ENCODE data around the gene PCK1.

Gene PCK1

DNA sequence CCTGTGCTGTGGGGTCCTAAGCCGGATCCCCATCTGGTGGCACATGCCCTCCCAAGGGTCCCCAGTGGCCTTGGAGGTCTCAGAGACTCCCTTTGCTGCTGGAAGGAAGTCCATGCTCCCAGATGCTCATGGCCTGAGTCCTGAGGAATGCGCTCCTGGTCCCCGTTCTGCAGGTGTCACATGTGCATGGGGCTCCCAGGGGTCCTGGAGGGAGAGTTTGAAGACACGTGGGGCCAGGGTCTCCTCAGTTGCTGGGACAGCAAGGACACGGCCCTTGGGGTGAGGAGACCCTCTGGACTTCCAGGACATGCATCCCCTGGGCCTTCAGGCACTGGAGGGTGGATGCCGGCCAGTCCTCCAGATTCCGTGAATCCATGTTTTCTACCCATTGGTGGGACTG is 47.6 kb downstream of the PCK1 start:
- no peak for DNase-seq

DNA sequence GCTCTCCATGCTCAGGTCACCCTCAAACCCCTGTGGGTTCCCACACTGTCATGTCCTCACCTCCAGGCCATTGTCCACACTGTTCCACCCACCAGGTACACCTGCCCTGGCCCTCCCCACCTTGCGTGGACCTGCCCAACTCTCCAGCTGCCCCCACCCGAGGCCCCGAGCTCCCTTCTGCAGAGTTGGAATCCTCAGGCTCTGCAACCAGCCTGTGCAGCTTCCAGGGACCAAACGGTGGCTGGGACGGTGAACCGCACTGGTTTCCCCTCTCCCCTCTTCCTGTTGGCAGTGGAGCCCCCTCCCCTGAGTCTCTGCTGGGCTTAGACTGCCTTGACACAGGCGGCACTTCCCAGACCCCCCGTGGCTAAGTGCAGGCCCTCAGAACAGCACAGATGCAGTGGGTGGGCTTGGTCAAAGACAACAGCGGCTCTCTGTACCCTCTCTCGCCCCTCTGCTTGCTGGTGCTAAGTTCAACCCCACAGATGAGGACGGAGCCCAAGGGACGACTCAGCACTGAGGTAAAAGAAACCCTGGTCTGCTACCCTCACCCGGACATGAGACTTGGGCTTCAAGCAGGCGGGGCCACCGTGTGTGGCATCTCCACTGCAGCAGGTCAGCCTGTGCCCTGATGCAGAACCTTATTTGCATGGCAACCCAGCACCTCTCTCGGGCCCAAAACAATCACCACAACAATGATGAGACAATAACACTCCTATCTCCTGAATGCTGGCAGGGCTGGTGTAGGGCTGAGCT is 48.4 kb downstream of the PCK1 start:
- no peak for DNase-seq

DNA sequence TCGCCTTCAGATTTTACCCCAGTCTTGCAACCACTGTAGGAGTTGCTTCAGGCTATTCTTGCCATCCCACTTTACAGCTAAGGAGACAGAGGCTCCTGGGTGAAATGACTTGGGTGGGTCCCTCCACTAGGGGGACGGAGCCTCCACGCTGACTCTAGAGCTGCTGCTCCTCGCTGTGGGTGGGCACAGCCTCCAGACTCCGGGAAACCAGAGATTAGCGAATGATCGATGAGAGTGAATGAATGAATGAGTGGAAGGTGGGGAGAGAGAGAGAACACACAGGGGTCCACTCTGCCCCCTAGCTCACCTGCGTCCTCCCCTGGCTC is 48.9 kb downstream of the PCK1 start:
- no peak for DNase-seq

DNA sequence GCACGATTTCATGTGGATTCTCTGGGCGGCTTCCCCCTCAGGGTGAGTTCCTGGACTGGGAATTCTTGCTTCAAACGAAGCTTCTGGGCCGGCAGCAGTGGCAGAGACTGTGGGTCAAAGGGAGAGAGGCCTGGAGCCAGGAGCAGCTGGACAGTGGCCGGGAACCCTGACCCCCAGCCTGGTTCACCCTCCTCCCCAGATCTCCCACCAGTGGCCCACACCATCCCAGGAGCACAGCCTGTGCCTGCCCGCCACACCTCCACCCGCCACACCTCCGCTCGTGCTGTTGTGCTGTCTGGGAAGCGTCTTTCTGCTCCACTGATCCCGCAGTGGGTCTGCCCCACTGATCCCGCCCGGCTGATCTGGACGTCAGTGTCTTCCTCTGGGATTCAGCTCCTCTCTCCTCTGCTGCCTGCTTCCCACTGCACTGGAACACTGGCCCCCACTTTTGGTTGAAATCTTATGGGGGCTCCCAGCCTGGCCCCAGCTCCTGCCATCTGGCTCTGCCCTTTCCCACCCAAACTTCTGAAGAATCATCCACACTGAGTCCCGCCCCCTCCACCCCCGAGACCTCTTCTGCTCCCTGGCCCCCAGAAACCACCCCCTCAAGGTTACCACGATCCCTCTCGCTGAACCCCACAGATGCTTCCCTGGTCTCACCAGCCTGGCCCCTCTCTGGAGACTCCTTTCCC is 49.5 kb downstream of the PCK1 start:
- no peak for DNase-seq

DNA sequence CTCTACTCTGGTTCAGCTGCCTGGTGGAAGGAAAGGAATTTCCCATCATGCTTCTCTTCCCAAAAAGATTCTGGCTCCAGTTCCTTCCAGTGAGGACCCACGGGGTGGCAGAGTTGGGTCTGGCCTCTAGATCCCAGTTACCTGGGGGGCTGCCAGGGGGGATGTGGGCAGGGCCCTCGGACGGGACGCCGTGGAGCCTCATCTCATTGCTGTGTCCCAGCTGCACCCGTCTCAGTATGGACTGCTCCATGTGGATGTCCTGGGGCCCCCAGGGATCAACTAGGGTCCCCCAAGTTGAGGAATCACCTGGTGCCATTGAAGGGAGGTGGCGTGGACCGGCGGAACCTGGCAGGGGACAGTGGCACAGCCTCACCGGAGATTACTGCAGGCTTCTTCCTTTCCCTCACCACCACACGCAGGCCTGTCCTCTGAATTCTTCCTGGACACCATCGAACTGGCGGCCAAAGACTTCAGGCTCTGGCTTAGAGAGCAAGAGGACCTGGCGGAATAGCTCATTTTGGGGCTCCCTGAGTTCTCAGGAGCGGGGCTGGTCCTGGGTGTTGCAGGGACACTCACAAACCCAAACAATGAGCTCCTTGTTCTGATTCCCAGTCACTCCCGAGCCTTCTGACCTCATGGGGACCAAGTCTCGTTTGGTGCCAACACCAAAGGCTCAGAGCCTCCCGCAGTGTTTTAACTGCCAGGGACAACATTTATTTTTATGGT is 50.8 kb downstream of the PCK1 start:
- no peak for DNase-seq

DNA sequence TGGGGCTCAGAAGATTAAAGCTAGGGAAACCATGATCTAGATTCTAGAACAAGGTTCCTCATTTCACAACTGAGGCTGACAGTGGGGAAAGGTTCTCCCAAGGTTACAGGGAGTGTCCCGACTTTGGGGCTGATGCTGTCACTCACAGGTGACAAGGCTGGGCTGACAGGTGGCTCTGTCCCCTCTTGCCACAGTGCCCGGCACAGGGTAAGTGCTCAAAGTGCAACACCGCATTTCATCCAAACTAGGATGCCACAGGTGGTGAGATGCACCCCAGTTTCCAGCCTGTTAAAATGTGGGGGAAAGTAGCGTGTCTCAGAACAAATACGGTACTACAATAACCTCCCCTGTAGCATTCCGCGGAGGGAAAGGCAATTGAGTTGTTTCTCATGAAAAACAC is 51.5 kb downstream of the PCK1 start:
- DNase-seq, result no peak

DNA sequence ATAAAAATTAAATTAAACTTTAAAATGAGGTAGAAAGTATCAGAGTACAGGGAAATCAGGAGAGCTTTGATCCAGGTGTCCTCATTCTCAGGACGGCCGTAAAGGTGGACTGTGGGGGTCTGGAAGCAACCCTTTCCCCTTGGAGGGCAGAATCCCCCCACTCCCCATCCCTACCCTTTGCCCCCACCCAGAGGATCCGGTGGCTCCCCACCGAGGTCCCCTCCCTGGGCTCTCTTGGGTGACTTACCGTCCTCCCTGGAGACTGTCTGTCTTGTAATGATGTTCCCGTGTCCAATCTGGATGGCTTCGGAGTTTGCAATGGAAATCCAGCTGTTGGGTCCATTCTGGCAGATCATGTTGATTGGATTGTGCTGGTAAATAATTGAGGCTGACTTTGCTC is 52.0 kb downstream of the PCK1 start:
- no peak for DNase-seq

DNA sequence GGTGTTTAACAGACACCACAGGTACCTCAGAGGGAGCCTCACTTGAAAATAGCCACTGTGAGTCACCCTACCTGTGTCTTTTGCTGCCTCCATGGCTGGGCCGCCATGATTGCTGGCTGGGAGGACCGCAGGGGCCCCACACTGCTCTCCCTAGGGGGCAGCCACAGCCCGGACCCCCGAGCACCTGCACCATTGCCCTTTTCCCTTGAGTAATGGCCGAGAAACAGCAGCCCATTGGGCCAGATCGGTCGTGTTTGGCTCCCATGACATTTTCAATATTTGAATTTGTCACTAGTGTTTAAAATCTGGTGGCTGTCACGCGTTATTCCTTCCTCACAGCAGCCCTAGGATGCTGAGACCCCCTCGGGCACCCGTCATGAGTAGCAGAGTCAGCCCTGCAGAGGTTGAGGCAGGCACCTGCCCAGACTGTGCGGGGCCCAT is 52.6 kb downstream of the PCK1 start:
- DNase-seq, result no peak

DNA sequence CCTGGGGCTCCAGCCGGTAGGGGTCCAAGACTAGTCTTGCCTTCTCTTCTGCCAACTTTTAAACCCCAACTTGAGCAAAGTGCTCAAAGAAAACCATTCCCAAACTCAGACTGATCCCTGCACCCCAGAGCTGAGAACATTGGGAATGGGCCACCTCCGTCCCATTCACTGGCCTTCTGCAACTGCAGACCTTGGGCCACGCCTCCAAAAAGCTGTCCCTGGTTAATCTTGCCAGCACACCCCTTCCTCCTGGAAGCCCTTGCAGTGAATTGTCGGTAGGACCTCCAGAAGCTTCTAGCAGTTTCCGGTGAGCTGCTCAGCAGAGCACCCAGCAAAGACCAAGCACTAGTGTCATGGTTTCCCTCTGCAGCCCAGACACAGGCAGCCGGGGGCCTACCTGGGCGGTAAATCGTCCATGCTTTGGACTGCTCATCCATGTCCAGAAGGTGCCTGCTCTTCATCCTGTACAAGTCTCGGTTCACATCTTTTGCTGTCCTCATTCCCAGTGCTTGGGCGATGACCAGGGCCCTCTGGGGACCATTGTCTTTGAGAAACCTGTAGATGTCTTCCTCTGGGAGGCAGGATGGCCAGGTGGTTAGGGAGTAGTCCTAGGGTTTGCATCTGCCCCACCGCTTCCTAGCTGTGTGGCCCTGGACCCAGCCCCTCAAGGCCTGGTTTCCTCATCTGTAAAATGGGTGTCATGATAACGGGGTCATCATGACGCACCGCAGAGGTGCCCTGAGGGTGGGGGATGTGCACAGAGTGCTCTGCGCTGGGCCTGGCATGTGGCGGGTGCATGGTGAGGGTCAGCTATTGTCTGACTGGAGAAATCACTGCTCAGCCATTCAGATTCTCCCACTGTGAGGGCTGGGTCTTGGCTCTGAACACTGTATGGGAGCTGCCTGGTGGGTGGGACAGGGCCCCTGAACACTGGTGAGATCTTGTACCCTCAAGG is 53.9 kb downstream of the PCK1 start:
- DNase-seq, result no peak

DNA sequence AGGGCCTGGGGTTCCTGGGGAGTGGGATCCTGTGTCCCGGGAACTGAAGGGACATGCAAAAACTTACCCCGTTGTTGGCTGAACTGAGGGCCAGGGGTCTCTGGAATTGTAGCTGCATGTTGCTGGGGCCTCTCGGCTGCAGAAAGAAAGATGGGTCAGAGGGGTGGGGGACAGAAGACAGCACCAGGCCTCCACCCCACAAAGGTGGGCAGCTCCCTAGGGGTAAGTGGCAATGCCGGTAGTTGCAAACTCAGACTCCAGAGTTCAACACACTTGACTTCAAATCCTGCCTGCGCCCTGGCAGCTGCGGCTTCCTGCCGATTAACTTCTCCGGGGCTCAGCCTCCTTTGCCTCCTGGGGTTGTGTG is 54.5 kb downstream of the PCK1 start:
- no peak for DNase-seq

DNA sequence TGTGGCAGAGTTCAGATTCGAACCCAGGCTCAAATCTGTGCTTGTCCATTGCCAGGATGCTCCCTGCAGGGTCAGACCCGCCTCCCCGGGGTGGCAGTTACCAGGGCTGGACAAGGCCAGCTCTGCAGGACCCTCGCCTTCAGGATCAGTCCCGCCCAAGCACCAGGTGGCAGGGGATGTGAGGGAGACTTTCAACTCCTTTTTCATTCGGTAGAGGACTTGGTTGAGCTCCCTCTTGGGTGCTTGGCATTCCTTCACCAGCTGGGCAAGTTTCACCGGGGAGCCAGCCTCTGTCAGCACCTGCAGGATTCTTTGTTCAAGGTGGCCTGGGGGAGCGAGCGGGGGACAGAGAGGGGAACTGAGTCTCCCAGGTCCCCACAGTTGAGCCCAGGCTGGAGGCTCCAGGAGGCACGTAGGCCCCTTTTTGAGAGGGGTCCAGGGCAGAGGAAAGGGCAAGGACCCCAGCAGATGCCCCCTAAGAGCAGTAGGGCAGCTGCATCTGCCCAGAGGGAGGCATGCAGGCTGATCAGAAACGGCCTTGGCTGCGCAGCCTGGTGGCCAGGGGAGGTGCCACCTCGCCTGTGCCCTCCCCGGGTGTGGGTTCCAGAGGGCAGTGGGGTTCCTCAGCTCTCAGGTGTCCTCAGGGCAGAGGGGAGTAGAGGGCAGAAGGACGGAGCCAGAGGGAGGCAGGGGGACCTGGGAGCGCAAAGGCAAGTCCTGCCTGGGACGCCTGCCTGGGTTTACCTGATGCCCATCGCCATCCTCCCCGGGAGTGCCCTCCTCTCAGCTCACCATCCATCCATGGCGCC is 55.4 kb downstream of the PCK1 start:
- no peak for DNase-seq

DNA sequence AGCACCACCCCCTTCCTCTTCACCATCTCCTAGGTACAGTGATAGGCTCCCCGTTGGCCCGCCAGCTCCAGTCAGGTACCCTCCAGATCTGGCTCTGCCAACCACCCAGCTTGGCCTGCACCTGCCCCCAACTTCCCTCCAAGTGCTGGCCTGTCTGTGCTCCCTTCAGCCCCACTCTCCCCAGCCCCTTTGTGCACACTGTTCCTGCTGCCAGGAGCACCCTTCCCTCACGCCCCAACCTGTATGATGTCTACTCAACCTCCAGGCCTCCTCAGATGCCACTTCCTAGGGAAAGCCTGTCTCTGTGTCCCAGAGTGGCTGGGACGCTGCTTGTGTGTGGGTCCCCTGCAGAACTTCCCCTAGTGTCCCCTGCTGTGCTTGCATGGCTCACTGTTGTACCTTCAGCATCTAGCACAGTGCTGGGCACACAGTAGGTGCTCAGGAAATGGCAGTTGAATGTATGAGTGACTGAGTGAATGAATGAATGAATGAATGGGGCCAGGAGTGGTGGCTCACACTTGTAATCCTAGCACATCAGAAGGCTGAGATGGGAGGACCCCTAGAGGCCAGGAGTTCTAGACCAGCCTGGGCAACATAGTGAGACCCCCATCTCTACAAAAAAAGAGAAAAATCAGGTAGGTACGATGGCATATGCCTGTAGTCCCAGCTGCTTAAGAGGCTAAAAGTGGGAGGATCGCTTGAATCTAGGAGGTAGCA is 56.3 kb downstream of the PCK1 start:
- no peak for DNase-seq
